Stimulated activated CD8-positive, alpha-beta memory T cell treated with anti-CD3 and anti-CD28 coated beads, Interleukin-7, amount 100 ng/mL, for 24 hours (primary cell): ENCODE measurements around the gene MROH2A.

ENCODE experiments used
- DNase-seq: peaks from one replicate; pipeline ENCODE4 v3.0.0-alpha.2; 2020; ENCODE audit warnings: low read depth

Gene MROH2A

DNA sequence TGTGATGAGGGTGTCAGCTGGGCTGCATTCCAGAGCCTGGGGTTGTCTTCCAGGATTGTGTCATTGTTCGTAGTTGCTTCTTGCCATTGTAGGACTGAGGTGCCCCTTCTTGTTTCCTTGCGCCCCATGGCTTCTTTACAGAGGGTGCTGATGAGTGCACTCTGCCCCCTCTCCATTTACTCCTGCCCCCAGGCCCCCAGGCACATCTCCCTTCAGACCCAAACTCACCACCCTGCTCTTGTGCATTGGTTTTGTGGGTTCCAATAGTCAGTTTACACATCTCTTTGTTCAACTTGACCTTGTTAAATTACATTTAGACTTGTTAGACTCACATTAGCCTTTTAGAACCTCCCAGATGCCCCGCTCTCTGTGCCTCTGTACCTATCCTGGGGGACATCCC, 43.1 kb downstream of the MROH2A start:
- DNase-seq = no peak

DNA sequence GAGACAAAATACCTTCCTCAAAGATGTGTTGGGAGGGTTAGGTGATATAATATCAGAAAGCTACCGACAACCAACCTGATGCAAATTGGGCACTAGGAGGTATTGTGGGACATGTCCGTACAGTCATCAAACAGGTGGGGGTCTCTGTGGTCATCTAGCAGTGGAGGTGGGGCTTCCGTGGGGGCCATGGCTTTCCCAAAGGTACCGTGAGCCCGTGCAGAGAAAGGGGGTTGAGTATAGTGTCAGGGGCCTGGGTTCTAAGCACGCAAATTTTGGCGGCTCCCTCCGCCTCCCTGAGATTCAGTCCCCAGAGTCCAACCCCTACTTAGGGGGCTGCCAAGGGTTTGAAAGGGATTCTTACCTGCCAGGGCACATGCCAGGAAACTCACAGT, 43.6 kb downstream of the MROH2A start:
- DNase-seq = no peak

DNA sequence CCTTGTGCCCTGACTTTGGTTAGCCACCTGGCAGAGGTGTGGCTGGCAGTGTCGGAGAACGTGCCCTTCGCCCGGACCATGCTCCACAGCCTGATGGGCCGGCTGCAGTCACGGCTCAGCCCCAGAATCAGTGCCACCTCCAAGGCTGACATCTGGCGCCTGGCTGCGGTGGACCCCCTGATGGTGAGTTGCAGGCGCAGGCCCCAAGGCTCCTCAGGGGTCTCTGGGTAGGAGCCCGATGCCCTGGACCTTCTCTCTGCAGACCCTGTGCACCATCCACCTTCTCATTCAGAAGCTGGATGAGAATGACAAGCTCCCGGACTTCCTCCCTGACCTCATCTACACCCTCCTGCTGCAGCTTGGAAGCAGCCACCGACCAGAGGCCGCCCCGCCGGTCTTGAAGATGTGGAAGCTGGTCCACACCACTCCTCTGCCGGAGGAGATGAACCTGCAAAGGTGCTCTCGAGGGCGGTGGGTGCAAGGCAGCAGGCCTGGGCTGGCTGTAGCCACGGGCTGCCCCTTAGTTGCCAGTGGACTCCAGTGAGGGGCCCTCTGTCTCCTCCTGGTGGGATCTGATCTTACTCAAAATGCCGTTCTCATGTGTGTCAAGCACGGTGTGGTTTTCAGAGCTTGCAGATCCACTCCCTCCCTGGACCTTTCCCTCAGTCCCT, 44.1 kb downstream of the MROH2A start:
- no peak for DNase-seq

DNA sequence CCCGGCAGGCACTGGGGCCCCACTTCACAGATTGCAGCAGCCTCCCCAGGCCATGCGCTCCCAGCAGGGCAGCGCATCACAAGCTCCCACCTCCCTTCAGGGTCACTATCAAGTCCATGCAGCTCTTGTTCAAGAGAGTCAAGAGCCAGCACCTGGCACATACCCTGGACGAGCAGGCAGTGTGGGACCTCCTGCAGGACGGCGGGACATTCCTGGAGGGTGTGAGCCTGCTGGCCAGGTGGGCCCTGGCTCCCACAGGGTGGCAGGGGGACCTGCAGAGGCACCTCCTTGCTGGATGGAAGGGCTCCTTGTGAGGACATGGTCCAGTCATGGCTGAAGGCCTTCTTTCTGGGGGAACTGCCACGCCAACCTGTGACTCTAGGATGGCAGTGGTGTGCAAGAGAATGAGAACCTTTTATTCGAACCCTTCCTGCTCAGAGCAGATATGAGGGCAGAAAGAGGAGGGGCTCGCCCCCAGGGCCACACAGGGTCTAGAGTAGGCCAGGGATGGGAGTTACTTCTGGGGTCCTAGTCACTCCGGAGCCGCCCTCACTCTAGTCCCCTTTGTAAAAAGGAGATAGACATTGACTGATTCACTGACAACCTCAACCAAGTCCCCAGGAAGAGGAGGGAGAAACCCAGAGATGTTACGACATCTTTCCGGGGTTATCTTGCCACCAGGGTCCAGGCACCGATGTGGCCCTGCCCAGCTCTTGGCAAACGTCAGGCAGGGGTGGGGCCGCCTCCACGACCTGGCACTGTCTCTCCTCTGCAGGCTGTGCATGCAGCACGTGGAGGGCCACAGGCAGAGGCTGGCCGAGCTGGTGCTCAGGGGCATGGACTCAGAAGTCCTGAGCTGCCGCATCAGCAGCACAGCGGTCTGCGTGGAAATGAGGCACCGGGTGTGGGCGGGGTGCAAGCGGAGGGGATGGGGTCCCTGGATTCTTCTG, 44.9 kb downstream of the MROH2A start:
- no peak for DNase-seq

DNA sequence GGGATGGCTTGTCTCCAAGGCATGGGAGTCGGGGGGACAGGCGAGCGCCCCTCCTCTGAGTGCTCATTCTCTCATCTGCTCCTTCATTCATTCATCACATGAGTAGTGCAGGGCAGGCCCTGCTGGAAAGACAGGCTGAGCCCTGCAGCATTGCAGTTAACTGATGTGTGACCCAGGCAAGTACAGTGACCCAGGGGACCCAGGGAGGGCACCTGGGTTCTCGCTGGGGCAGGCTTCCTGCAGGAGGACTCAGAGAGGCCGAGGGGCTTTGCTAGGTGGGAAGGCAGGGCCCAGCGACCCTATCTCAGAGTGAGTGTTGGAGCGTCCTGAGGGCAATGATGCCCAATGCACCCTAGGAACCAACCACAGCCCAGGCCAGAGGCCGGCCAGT, 45.6 kb downstream of the MROH2A start:
- DNase-seq = no peak

DNA sequence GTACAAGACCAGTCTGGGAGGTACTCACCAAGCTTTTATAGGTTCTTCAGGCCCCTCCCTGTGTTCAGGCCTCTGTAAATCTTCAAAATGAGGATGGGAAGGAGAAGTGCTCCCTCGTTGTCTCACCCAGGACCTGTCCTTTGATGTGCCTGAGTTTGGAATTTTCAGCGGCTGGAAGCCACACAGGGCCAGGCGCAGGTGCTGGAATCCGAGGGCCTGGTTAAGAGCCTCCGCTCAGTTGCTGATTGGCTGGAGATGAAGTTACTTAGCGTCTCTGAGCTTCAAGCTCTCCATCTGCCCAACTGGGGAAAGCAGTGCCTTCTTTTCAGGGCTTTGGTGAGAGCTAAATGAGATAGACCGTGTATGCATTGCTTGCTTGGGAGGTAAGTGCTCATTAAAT, 46.2 kb downstream of the MROH2A start:
- DNase-seq = no peak

DNA sequence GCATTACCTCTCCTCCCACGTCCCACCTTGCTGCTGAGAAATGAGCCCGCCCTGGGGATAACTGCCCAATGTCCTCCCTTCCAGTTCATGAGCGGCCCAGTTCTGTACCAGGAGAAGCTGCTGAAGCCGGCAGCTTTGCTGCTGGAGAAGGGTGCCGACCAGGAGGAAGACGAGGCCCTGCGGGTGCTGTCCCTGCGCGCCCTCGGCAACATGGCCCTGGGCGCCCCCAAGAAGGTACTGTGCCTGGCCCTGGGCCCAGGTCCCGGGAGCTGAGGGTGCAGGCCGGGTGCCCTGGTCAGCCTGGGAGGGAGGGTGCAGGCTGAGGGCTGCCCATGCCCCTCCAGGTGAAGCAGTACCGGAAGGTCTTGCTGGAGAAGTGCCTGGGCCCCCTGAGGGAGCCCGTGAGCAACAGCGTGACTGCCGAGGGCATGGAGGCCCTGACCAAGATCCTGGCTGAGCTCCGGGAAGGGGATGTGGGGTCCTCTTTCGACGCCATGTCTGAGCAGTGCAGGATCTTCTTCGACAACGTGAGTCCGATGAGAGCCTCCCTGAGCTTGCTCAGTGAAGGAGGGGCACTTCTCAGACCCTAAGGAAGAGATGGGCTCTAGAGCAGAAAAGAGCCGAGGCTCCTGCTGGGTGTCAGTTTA, 50.5 kb downstream of the MROH2A start:
- no peak for DNase-seq

DNA sequence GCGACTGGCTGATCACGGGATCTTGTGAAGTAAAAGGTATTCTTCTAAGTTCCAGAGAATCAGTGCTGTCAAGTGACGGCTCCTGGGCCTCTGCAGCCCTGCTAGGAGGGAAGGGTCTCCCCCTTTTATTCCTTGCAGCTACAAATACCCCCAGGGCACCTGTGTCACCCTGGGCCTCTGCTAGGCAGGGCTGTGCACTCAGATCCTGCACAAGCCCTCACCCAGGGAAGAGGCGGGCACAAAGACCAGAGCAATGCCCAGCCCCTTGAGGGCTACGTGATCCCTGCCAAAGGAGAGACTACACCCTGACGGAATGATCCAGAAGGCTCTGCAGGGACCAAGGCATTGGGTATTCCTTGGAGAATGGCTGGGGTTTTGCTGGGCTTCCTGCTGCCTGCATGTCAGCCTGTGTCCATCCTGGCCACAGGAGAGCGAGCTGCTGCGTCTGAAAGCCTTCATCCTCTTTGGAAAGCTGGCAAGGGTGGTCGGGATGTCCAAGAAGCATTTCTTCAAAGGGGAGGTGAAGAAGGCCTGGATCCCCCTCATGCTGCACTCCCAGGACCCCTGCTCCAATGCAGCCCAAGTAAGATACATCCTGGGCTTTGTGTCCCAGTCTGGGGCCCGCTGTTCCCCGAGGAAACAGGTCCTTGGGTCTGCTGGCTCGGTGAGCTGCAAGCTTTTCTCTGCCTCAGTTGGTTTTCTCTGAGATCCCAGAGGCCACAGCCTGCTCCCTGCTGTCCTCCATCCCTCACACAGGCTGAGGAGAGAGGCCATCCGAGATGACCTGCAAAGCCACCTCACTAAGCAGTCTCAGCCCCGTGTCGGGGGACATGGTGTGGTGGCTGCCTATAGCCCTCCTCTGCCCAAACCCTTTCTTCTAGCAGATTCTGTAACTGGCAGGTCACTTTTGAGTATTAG, 51.3 kb downstream of the MROH2A start:
- no peak for DNase-seq

DNA sequence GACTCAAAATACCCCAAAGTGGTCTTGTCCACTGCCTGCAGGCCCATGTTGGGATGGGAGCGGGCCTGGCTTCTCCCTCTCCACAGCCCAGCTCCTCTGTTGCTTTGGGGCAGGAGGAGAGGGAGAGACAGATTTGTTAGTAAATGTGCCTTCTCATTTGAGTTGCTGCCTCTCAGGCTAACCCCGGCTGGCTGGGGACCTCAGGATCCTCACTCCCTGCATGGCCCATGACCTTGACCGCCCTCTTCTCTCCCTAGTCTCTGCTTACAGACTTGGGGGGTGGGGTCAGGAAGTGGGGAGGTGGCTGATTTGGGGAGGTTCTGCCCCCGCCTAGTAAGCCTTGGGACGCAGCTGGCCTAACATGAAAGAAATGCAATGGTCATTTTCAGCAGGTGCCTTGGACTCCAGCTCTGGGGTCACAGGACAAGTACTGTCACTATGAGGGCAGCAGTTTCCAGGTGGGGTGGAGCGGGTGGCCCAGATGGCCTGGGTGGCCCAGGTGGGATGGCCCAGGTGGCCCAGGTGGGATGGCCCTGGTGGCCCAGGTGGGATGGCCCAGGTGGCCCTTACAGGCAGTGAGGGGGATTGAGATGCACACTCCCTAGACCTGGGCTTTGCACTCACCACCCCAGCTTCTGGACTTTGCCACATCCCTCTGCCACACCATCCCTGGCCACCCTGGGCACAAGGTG, 52.1 kb downstream of the MROH2A start:
- no peak for DNase-seq

DNA sequence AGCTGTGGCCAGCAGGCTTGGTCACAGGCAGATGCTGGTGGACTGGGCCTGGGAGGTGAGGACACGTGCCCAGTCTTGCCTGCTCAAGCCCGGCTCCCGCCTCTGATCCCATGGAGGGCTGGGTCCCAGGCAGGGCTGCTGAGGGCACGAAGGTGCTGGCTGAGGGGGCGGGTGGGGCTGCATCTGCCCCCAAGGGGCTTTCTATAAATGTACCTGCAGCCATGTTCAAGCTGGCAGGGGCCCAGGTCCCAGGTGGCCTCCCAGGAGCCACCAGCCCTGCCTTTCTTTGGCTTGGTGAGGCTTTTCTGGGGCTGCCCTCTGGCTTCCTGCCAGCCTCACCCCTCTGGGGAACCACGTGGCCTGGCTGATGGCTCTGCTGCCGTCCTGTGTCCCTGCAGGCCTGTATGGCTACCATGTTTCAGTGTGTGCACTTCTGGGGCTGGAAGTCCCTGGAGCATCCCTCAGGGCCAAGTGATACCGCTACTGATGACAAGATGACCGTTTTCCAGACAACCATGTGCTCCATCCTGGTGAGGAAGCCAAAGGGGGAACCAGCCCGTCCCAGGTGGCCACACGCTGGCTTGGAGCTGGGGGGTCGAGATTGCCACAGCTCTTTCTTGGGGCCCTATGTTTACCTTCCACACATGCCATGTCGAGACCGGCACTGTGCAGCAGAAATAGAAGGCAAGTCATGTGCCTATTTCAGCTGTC, 53.0 kb downstream of the MROH2A start:
- DNase-seq = no peak

DNA sequence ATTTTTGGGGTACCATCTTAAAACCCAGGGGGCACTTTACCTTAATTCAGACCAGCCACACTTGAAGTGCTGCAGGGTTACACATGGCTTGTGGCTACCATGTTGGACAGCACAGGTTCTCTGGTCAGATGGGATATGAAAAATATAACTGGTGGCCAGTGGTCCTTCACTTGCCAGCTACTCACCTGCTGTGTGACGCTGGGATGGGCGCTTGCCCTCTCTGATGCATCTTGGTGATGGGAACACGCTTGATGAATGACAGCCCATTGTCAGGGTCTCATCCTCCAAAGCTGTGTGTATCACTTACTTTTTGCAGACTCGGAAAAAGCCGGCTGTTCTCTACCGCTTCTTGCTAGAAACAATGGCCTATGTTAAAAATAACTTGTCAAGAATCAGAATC, 53.7 kb downstream of the MROH2A start:
- DNase-seq = no peak

DNA sequence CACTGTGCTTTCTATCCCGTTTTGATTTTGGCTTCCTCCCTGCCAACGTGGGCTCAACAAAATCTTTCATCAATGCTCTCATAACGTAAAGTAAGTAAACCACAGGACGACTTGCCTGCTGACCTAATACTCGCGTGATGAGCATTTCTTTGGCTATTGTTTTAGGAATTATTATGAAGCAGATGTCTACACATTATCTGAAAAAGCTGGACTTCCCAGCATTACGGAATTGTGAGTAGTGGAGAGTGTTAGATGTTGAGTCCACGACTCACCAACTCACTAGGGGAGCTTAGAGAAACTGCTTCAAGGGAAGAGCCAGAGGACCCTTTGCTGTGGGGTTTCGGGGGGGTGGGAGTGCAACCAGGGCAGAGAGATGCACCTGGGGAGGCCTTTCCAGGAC, 54.3 kb downstream of the MROH2A start:
- DNase-seq = no peak

DNA sequence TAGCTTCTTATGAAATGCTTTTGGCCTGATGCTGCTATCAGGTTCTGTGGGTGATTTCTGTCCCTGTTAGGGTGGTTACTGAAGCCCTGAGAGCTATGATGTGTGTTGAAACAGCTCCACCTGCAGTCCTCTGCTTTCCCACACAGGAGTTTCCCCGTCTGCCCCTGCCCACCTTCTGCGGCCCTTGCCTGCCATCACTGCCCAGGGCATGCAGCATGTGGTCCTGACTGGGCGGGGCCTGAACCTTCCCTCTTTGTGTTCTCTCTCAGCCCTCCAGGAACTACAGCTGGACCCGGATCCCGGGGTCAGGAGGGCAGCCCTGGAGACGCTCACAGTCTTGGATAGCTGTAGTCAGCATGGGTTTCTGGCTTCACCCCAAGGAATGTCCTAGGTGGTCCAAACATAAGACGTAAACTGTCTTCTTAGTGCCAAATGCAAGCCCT, 54.8 kb downstream of the MROH2A start:
- no peak for DNase-seq

DNA sequence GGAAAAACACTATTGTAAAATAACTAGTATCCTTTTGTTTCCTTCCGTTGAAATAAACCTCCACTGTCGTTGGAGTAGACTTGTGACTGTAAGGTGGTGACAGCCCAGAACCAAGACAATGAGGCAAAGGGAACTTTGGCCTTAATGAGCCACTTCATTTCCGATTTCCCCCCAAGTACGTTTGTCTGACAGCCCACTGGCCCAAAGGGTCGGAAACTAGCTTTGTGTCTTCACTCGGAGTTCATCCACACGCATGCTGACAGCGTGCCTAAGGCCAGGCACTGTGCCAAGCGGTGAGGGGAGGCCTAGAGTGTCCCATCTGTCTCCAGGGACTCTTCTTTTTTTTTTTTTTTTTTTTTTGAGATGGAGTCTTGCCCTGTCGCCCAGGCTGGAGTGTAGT, 55.2 kb downstream of the MROH2A start:
- DNase-seq = no peak

DNA sequence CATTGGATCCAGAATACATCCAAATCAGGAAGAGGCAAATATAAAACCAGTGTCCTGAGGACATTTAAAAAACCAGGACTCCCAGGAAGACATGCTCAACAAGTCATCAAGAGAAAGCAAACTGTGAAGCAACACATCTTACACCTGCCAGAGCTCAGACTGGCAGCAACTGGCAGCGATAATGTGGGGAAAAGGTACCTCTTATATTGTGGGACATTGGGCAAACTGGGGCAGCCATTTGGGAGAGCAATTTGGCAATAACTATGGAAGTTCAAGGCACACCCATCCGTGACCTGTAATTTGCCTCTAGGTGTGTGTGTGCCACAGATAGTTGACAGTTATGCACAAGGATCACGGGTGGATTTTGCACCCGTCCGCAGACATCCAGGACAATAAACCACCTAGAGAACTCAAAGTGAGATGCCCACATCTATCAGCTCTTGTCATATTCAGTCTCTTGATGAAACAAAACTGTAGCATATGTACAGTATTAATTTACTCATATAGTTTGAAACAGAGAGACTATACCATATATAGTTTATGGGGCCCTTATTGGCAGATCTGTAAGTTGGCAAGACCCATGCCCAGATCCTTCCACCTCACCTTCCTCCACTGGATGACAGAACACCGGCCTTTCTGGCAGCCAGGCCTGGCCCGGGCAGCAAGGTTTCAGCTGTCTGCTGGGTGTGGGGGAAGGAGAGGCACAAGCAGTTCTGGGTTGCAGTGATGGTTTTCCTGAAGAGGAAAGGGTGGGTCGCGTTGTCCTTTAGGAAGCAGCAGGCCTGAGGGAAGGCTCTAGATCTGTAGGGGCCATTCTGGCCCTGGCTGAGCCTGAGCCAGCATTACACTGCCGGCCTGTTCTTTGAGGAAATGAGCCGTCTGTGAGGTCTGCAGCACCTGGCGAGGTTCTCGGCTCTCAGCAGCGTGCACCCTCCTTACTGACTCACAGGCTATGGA, 57.4 kb downstream of the MROH2A start:
- DNase-seq = no peak

DNA sequence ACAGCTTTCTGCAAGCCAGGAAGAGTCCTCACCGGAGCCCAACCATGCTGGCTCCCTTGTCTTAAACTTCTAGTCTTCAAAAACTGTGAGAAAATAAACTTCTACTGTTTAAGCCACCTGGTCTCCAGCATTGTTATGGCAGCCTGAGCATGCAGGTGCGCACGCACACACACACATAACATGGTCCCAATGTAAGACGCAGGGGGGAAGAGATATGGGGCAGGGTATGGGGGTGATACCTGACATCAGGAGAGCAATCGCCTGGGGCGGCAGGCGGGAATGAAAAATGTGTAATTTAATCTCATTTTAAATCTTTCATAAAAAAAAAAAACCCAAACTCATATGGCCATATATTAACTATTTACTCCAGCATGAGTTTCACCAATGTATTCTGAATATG, 58.2 kb downstream of the MROH2A start:
- DNase-seq = no peak

DNA sequence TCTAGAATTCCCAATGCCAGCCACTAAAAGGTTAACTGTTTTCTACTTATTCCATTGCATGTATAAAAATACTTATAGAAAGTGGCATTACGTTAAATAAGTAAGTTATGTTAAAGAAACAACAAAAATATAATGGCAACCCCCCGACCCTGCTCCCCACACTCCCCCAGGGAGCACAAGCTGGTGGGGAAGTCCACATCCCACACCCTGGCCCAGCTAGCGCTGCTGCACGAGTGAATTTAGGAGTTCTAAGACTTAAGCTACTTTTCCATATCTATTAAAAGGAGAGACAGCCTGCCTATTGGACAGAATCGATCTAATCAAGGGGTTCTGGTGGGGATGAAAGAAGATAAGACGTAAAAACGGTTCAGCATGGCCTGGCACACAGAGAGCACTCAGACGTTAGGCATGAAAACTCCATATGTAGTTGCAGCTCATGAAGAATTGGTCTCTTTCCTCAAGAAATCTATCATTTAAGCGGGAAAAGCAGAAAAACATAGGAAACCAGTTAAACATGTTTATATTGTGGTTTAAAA, 59.6 kb downstream of the MROH2A start:
- no peak for DNase-seq

DNA sequence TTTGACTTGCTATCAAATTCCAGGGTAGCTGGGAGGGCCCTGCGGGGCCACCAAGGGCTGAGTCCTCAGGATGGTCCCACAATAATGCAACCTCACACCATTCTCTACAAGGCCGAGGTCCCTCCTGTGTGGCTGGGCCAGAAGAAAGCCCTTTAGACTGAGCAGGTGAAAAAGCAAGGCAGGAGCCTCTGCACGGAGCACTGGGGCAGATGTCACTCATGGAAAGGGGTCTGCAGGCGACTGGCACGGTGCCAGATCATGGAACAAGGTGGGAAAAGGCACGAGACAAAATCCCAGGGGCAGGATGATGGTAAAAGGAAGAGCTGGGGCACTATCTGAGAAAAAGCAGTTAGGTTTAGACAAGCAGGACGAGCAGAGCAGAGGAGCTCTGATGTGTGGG, 60.1 kb downstream of the MROH2A start:
- DNase-seq = no peak
